ENCODE data around the gene NT5C.
A peak's percentile ranks its signal among the peaks of the same experiment; 100 is the strongest.

The NT5C gene

DNA sequence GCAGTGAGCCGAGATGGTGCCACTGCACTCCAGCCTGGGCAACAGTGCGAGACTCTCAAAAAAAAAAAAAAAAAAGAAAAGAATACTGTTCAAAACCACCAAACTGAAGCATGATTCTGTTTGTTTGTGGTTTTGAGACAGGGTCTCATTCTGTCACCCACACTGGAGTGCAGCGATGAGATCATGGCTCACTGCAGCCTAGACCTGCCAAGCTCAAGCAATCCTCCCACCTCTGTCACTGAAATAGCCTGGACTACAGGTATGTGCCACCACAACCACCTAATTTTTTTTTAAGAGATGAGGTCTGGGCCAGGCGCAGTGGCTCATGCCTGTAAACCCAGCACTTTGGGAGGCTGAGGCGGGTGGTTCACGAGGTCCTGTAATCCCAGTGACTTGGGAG lies 46.9 kb upstream of the NT5C start:
- H3K27ac ChIP-seq (ENCODE audit: extremely low read depth, low read depth, low read length): no peak overlapping the region
- peak; percentile 32; the same call in 1 of the 2 replicates for TF ChIP-seq EGR2 (tag by site-specific recombination; IDR thresholded peaks at IDR 0.05; ENCODE audit: low read depth)
- peak; percentile 58 for TF ChIP-seq ZFHX2 (tag by site-specific recombination; conservative IDR thresholded peaks at IDR 0.05)
- TF ChIP-seq WT1 (tag by site-specific recombination; IDR thresholded peaks at IDR 0.05): no peak
- POLR2A ChIA-PET: interaction anchor here (0.7 kb wide), 1 partner anchor 15 kb away, joined by 3 read pairs; no protein-coding TSS in a partner anchor
- CTCF ChIA-PET: interaction anchor here (0.7 to 1.1 kb wide), 2 partner anchors 24 to 68 kb away, joined by 3 to 4 read pairs; partner anchors contain the start of gene JPT1
- no peak overlapping the region for H3K4me3 ChIP-seq (ENCODE audit: low read depth, low read length)
- H3K36me3 ChIP-seq (ENCODE audit: control insufficient read depth in 2 of 2, insufficient read depth in 1 of 2, low read length in 2 of 2): peaks cover 74 to 77% of the 10 kb centered on the region in 2 experiments
- H3K4me1 ChIP-seq (ENCODE audit: control insufficient read depth, insufficient read depth, low read length): peaks cover 5% of the 10 kb centered on the region; the same call in 1 of the 2 replicates
- no peaks in the 10 kb centered on the region for H3K9me3 ChIP-seq (ENCODE audit: control insufficient read depth, insufficient read depth, low read depth, low read length)

DNA sequence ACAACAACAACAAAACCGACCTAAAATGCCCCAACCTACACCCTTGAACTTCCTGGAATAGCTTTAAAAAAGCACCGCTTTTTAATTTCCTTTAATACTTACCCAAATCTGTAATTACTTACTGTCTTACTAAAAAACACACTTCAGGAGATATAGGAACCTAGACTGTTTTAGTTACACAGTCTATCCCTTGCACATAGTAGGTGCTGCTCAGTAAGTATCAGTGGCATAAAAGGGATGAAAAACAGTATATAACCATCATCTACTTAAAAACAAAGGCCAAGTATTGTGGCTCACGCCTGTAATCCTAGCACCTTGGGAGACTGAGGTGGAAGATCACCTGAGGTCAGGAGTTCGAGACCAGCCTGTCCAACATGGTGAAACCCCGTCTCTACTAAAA lies 45.1 kb upstream of the NT5C start:
- Histone ChIP-seq H3K36me3 (ENCODE audit: control insufficient read depth in 2 of 2, insufficient read depth in 1 of 2, low read length in 2 of 2) (peaks cover 90 to 94% of the 10 kb centered on the region in 2 experiments), H3K4me3 (ENCODE audit: low read depth, low read length) (no peak overlapping the region), H3K4me1 (ENCODE audit: control insufficient read depth, insufficient read depth, low read length) (peaks cover 2% of the 10 kb centered on the region; the same call in 1 of the 2 replicates), H3K9me3 (ENCODE audit: control insufficient read depth, insufficient read depth, low read depth, low read length) (no peaks in the 10 kb centered on the region), H3K27ac (ENCODE audit: extremely low read depth, low read depth, low read length) (peak overlapping the region; percentile 27; the same call in 1 of the 2 replicates)
- ChIA-PET POLR2A (interaction anchor here (0.6 kb wide), 1 partner anchor 13 kb away, joined by 3 read pairs; no protein-coding TSS in a partner anchor), CTCF (interaction anchor here (0.6 to 1.3 kb wide), 5 partner anchors 10 to 63 kb away, joined by 3 to 7 read pairs (median 5); partner anchors contain the start of gene NT5C)
- no peak for TF ChIP-seq ZNF473 (tag by site-specific recombination; IDR thresholded peaks at IDR 0.05)
- TF ChIP-seq ZNF514 (tag by site-specific recombination; IDR thresholded peaks at IDR 0.05): no peak
- no peak for TF ChIP-seq ZNF843 (tag by site-specific recombination; IDR thresholded peaks at IDR 0.05)
- TF ChIP-seq ZNF302 (tag by site-specific recombination; IDR thresholded peaks at IDR 0.05; ENCODE audit: low read depth): no peak

- no peak for TF ChIP-seq GLIS1 (tag by site-specific recombination; IDR thresholded peaks at IDR 0.05)
- TF ChIP-seq ZNF10 (tag by site-specific recombination; IDR thresholded peaks at IDR 0.05): no peak
- TF ChIP-seq IKZF3 (tag by site-specific recombination; IDR thresholded peaks at IDR 0.05): no peak
- TF ChIP-seq MYNN (tag by site-specific recombination; IDR thresholded peaks at IDR 0.05; ENCODE audit: borderline replicate concordance): no peak
- TF ChIP-seq ZNF600 (tag by site-specific recombination; IDR thresholded peaks at IDR 0.05): 0 out of 2 replicates have a peak, but pooled peaks have one; percentile 9
- Histone ChIP-seq H3K4me3 (ENCODE audit: low read depth, low read length) (no peak overlapping the region), H3K9me3 (ENCODE audit: control insufficient read depth, insufficient read depth, low read depth, low read length) (no peaks in the 10 kb centered on the region), H3K27ac (ENCODE audit: extremely low read depth, low read depth, low read length) (no peak overlapping the region), H3K36me3 (ENCODE audit: control insufficient read depth in 2 of 2, insufficient read depth in 1 of 2, low read length in 2 of 2) (peaks cover 95 to 98% of the 10 kb centered on the region in 2 experiments), H3K4me1 (ENCODE audit: control insufficient read depth, insufficient read depth, low read length) (no peaks in the 10 kb centered on the region)
- ChIA-PET CTCF (interaction anchor here (0.7 to 8.1 kb wide), 8 partner anchors 14 to 162 kb away, joined by 3 to 103 read pairs (median 6); partner anchors contain the start of genes GGA3 and MRPS7), POLR2A (interaction anchor here (2.4 kb wide), 1 partner anchor 8 kb away, joined by 9 read pairs; the partner anchor contains the start of gene SUMO2)
These were observed 43.5 kb upstream of the NT5C start for GRCh38 chr17:75174996-75175395.

DNA sequence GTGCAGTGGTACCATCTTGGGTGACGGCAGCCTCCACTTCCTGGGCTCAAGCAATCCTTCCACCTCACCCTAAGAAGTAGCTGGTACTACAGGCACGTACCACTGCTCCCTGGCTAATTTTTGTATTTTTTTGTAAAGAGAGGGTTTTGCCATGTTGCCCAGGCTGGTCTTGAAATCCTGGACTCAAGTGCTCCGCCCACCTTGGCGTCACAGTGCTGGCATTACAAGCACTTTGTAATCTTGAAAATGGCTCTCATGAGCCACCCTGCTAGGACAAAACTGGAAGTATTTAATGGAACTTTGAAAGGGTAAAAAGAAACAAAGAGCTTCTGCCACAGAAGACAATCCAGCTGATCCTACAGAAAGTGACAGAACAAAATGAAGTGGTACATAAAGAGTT lies 42.0 kb upstream of the NT5C start:
- TF ChIP-seq ZNF530 (tag by site-specific recombination; IDR thresholded peaks at IDR 0.05; ENCODE audit: low read depth): no peak
- TF ChIP-seq ZNF521 (tag by site-specific recombination; IDR thresholded peaks at IDR 0.05): no peak
- no peak for TF ChIP-seq ZNF175 (tag by site-specific recombination; IDR thresholded peaks at IDR 0.05)
- TF ChIP-seq, protein P1, sequence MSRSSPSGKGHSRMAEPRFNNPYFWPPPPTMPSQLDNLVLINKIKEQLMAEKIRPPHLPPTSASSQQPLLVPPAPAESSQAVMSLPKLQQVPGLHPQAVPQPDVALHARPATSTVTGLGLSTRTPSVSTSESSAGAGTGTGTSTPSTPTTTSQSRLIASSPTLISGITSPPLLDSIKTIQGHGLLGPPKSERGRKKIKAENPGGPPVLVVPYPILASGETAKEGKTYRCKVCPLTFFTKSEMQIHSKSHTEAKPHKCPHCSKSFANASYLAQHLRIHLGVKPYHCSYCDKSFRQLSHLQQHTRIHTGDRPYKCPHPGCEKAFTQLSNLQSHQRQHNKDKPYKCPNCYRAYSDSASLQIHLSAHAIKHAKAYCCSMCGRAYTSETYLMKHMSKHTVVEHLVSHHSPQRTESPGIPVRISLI (tag by site-specific recombination; IDR thresholded peaks at IDR 0.05): no peak
- no peak for TF ChIP-seq MYNN (tag by site-specific recombination; IDR thresholded peaks at IDR 0.05; ENCODE audit: borderline replicate concordance)
- no peak for TF ChIP-seq ZNF658 (tag by site-specific recombination; IDR thresholded peaks at IDR 0.05)
- no peak for TF ChIP-seq ZNF544 (tag by site-specific recombination; IDR thresholded peaks at IDR 0.05)
- no peak for TF ChIP-seq ZNF221 (tag by site-specific recombination; IDR thresholded peaks at IDR 0.05; ENCODE audit: borderline replicate concordance)
- no peak for TF ChIP-seq ZNF830 (tag by site-specific recombination; IDR thresholded peaks at IDR 0.05; ENCODE audit: low read depth)
- no peak for TF ChIP-seq ZNF626 (tag by site-specific recombination; IDR thresholded peaks at IDR 0.05)
- no peak for TF ChIP-seq BCL11A (tag by site-specific recombination; IDR thresholded peaks at IDR 0.05; ENCODE audit: low read depth)
- no peak for TF ChIP-seq ZNF624 (tag by site-specific recombination; IDR thresholded peaks at IDR 0.05)
- no peak overlapping the region for H3K4me3 ChIP-seq (ENCODE audit: low read depth, low read length)
- ChIA-PET CTCF (interaction anchor here (0.6 to 8.1 kb wide), 7 partner anchors 15 to 238 kb away, joined by 3 to 103 read pairs (median 5); partner anchors contain the start of gene JPT1), POLR2A (interaction anchor here (0.7 to 2.4 kb wide), 3 partner anchors 10 to 43 kb away, joined by 3 to 9 read pairs (median 4); partner anchors contain the start of gene SUMO2)
- peaks cover 93 to 97% of the 10 kb centered on the region in 2 experiments for H3K36me3 ChIP-seq (ENCODE audit: control insufficient read depth in 2 of 2, insufficient read depth in 1 of 2, low read length in 2 of 2)
- H3K4me1 ChIP-seq (ENCODE audit: control insufficient read depth, insufficient read depth, low read length): no peaks in the 10 kb centered on the region
- no peaks in the 10 kb centered on the region for H3K9me3 ChIP-seq (ENCODE audit: control insufficient read depth, insufficient read depth, low read depth, low read length)
- H3K27ac ChIP-seq (ENCODE audit: extremely low read depth, low read depth, low read length): no peak overlapping the region; the same call in 1 of the 2 replicates

All from HEK293 (cell line).